Mononuclear cell (primary cell): ENCODE data around the gene SSBP1. TPM values are rescaled to one million over a fixed set of nuclear protein-coding genes. Genes with fewer than 3 reads are reported as not detected.

Experiments
- H3K27me3 ChIP-seq: 2 replicates; pipeline ENCODE4 v1.6.0; 2011; ENCODE audit warnings: low read length, control low read depth; ENCODE audit not compliant: insufficient read depth
- H3K4me1 ChIP-seq: 2 replicates; pipeline ENCODE4 v1.5.1; 2011; ENCODE audit warnings: mild to moderate bottlenecking, low read length, control low read depth; ENCODE audit not compliant: insufficient read depth
- H3K4me3 ChIP-seq: 2 replicates; pipeline ENCODE4 v1.5.1; 2011; ENCODE audit warnings: mild to moderate bottlenecking, low read length, moderate library complexity
- H3K9me3 ChIP-seq: 2 replicates; pipeline ENCODE4 v1.5.1; 2011; ENCODE audit warnings: low read depth, mild to moderate bottlenecking, control low read depth, low read length
- total RNA-seq: library from RNA; depleted of rRNA; stranded (reverse); fragments of >200 nt; gene quantifications from one replicate; pipeline ENCODE4 v1.2.3, GENCODE V29; 2012

Gene SSBP1
- total RNA-seq, 1 donor: 94.9 TPM

DNA sequence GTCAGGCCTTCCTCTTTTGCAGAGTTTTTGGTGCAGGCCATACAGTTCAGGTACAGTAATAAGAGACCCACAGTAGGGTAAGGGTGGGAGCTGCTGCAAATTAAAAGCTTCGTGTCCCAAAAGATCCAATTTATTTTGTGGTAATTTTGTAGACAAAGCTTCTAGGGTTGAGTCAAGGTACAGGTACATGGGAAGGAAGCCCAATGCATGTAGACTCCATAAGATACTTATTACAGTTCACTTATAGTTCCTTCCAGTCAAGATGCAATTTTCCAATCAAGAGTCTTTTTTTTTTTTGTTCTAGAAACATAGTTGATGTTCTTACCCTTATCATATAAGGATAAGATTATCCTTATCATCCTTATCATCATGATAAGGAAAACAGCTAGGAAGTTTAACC is 38.2 kb downstream of the SSBP1 start, which contains the start of gene TAS2R4:
TAS2R4 (plus strand) TSS at position 301 of the 400 bp plus-strand sequence. CDS start 1,815 bp downstream, outside the sequence.
- Histone ChIP-seq H3K4me1 (no peaks in the 10 kb centered on the region), H3K4me3 (no peak within 1 kb of the TSS), H3K9me3 (no peaks in the 10 kb centered on the region), H3K27me3 (no peaks in the 10 kb centered on the region)

DNA sequence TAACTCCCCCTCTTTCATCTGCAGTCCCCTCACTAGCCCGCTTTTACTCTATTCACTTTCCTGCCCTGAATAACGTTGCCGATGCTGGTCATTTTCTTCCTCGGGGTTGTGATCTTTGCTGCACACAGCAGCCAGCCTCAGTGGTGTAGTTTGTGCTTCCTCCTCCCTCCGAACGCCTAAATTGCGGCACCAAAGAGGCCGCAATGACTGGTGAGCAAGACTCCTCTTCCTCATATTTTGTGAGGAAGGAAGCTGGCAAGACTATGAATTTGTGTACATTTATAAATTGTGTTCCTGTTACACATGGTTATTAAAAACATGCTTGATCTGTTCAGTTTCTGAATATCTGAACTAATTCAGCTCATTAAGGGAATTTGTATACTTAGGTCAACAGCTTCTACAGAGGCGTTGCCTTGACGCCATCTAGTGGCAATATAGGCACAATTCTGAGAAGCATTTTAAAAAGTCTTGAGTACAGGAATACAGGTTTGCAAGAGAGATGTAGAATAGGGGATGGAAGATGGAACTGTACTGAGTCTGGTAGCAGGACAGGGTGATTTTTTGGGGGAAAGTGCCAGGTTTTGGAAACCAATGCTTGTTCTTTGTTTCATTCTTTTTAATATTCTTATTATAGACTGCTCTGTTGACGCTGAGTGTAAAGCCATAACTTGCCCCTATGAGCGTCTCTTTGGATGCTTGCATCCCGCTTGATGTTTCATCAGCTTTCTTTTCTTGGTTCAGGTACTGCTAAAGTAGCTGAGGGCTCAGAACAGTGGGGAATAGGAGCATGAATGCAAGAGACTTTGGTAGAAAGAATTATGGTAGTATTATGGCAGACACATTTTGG is 47.8 kb downstream of the SSBP1 start:
- Histone ChIP-seq H3K9me3 (no peaks in the 10 kb centered on the region), H3K27me3 (no peaks in the 10 kb centered on the region), H3K4me3 (no peak overlapping the region), H3K4me1 (peaks cover 6% of the 10 kb centered on the region)

DNA sequence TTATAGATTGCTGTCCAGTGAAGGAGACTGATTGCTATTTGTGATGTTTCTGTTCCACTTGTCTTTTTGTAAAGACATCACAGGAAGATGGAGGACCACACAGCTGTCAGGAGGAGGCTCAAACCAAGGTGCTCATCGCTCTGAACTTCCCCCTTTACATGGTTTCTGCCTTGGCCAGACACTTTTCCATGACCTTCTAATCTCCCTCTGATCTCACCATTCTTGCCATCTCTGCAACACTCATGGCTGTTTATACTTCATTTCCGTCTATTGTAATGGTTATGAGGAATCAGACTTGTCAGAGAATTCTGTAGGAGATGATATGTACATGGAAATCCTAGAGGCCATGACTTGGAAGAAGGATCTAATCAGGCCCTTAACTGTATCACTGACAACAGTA is 50.1 kb downstream of the SSBP1 start:
- peaks cover 6% of the 10 kb centered on the region for H3K4me1 ChIP-seq
- no peaks in the 10 kb centered on the region for H3K27me3 ChIP-seq
- H3K9me3 ChIP-seq: no peaks in the 10 kb centered on the region
- no peak overlapping the region for H3K4me3 ChIP-seq

DNA sequence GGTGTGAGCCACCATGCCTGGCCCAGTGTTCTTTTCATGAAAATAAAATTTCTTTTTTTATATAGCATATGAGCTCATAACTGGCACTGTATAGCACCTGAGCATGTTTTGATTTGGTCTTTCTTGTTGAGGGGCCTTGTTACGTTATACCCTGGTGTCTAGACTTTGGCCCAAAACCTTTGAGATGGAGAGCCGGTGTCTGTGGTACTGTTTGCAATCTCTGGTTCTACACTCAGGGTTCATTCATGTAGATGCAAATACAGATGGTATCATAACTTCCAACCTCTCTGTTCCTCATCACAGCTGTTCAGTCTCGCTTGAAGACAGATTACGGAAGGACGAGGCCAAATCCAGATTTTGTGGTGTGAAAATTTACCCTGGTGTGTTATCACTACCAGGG is 51.8 kb downstream of the SSBP1 start, which contains the start of gene TAS2R5:
TAS2R5 (plus strand) TSS at position 301 of the 400 bp plus-strand sequence. CDS start 145 bp downstream, outside the sequence.
- H3K4me1 ChIP-seq: peaks cover 6% of the 10 kb centered on the region
- no peaks in the 10 kb centered on the region for H3K27me3 ChIP-seq
- H3K4me3 ChIP-seq: no peak within 1 kb of the TSS
- no peaks in the 10 kb centered on the region for H3K9me3 ChIP-seq

DNA sequence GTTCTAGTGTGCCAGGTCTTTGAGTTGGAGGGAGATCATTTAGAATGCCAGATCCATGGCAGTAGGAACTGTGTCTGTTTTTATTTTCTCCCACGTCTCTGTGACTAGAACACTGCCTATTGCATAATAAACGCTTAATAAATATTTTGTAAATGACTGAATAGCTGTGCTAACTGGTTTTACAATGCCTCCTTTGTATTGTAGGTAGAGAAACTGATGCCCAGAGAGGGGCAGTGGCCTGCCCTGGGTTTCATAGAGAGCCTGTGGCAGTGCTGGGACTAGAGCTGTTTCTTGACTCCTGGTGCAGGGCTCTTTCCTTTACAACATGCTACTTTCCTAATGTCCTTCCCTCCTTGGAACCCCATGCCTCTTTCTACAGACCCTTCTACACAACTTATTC is 54.4 kb downstream of the SSBP1 start:
- Histone ChIP-seq H3K4me3 (no peak overlapping the region), H3K27me3 (no peaks in the 10 kb centered on the region), H3K9me3 (no peaks in the 10 kb centered on the region), H3K4me1 (no peaks in the 10 kb centered on the region)

Other genes starting within 250 kb of the SSBP1 start
- 25.5 TPM for gene AGK, start 186.9 kb upstream of the SSBP1 start, total RNA-seq
- gene DENND11, start 36.2 kb upstream of the SSBP1 start, total RNA-seq: 46.7 TPM
- 0.31 TPM for gene WEE2, start 30.0 kb upstream of the SSBP1 start, total RNA-seq
- 0.73 TPM for gene TAS2R3, start 25.7 kb downstream of the SSBP1 start, total RNA-seq
- gene TAS2R4, start 38.3 kb downstream of the SSBP1 start, total RNA-seq: 0.31 TPM
- gene TAS2R5, start 51.9 kb downstream of the SSBP1 start, total RNA-seq: 0.10 TPM
- 0.10 TPM for gene PRSS37, start 103.1 kb downstream of the SSBP1 start, total RNA-seq
- gene OR9A4, start 178.0 kb downstream of the SSBP1 start, total RNA-seq: not detected
- gene CLEC5A, start 208.6 kb downstream of the SSBP1 start, total RNA-seq: 3.6 TPM
- 0.42 TPM for gene TAS2R38, start 235.4 kb downstream of the SSBP1 start, total RNA-seq